ENCODE measurements around the gene CDK6. TPM values are rescaled to one million over a fixed set of nuclear protein-coding genes. Genes with fewer than 3 reads are reported as not detected.
A peak's percentile ranks its signal among the peaks of the same experiment; 100 is the strongest.

Gene CDK6
- total RNA-seq, 2 donors from 2014 or later, result 13.6 to 39.9 TPM

GRCh38 chr7:92837000-92837749 lies 802 bp upstream of the CDK6 start:
- H3K27ac ChIP-seq, result peak overlapping the region; percentile 67 to 88
- intact Hi-C loops (cut with DNase I), result loop anchor here (10.0 kb wide), 1 partner anchor 312 kb away; the partner anchor contains the start of genes PEX1 and RBM48
- TF ChIP-seq POLR2A (IDR thresholded peaks at IDR 0.05) (no peak), POLR2AphosphoS5 (IDR thresholded peaks at IDR 0.05) (peak; percentile 8), CTCF (IDR thresholded peaks at IDR 0.05) (no peak)
- DNase-seq (ENCODE audit: low spot score), result no peak
- no peaks in the 10 kb centered on the region for H3K4me1 ChIP-seq (replicated peaks)
- no peaks in the 10 kb centered on the region for H3K27me3 ChIP-seq (replicated peaks; ENCODE audit: insufficient read depth)
- peak overlapping the region; percentile 63 to 77 for H3K4me3 ChIP-seq
- 4% methylated on average over 16 of the region's 16 CpGs for WGBS
- no peaks in the 10 kb centered on the region for H3K36me3 ChIP-seq
- no peaks in the 10 kb centered on the region for H3K9me3 ChIP-seq

GRCh38 chr7:92835851-92836488 lies 403 bp downstream of the CDK6 start:
- no peaks in the 10 kb centered on the region for H3K36me3 ChIP-seq
- H3K4me1 ChIP-seq (replicated peaks), result no peaks in the 10 kb centered on the region
- no peaks in the 10 kb centered on the region for H3K27me3 ChIP-seq (replicated peaks; ENCODE audit: insufficient read depth)
- H3K27ac ChIP-seq, result peak overlapping the region; percentile 81 to 88
- peak overlapping the region; percentile 63 to 77 for H3K4me3 ChIP-seq
- peak; percentile 10 for DNase-seq (ENCODE audit: low spot score)
- intact Hi-C loops (cut with DNase I), result loop anchor here (2.0 to 10.0 kb wide), 2 partner anchors 139 to 311 kb away; partner anchors contain the start of genes PEX1 and RBM48
- WGBS, result 0% methylated on average over 30 of the region's 32 CpGs
- TF ChIP-seq POLR2A (IDR thresholded peaks at IDR 0.05), result no peak
- no peak for TF ChIP-seq POLR2AphosphoS5 (IDR thresholded peaks at IDR 0.05)
- no peak for TF ChIP-seq CTCF (IDR thresholded peaks at IDR 0.05)
- no peaks in the 10 kb centered on the region for H3K9me3 ChIP-seq

GRCh38 chr7:92835261-92835850 lies 1.0 kb downstream of the CDK6 start:
- Histone ChIP-seq H3K4me1 (replicated peaks) (no peaks in the 10 kb centered on the region), H3K27me3 (replicated peaks; ENCODE audit: insufficient read depth) (no peaks in the 10 kb centered on the region), H3K4me3 (peak overlapping the region; percentile 63 to 77), H3K9me3 (no peaks in the 10 kb centered on the region), H3K27ac (peak overlapping the region; percentile 81 to 88), H3K36me3 (no peaks in the 10 kb centered on the region)
- intact Hi-C loops (cut with DNase I), result loop anchor here (2.0 to 10.0 kb wide), 2 partner anchors 139 to 311 kb away; partner anchors contain the start of genes PEX1 and RBM48
- under 1% methylated on average over 42 of the region's 43 CpGs for WGBS
- DNase-seq (ENCODE audit: low spot score), result peak; percentile 47
- TF ChIP-seq POLR2A (IDR thresholded peaks at IDR 0.05), result no peak
- peak; percentile 13 for TF ChIP-seq POLR2AphosphoS5 (IDR thresholded peaks at IDR 0.05)
- TF ChIP-seq CTCF (IDR thresholded peaks at IDR 0.05), result no peak

GRCh38 chr7:92834507-92835260 lies 1.7 kb downstream of the CDK6 start:
- no peaks in the 10 kb centered on the region for H3K36me3 ChIP-seq
- under 1% methylated on average over 50 of the region's 53 CpGs for WGBS
- no peaks in the 10 kb centered on the region for H3K9me3 ChIP-seq
- TF ChIP-seq POLR2A (IDR thresholded peaks at IDR 0.05) (no peak), POLR2AphosphoS5 (IDR thresholded peaks at IDR 0.05) (no peak), CTCF (IDR thresholded peaks at IDR 0.05) (no peak)
- peak overlapping the region; percentile 63 to 77 for H3K4me3 ChIP-seq
- H3K27me3 ChIP-seq (replicated peaks; ENCODE audit: insufficient read depth), result no peaks in the 10 kb centered on the region
- intact Hi-C loops (cut with DNase I), result loop anchor here (2.0 to 10.0 kb wide), 3 partner anchors 138 to 310 kb away; partner anchors contain the start of genes PEX1 and RBM48
- peak overlapping the region; percentile 81 to 88 for H3K27ac ChIP-seq
- DNase-seq (ENCODE audit: low spot score), result peak; percentile 10
- H3K4me1 ChIP-seq (replicated peaks), result no peaks in the 10 kb centered on the region

Measured in prostate gland (tissue), 2 donors.